Thoracic aorta (tissue), 2 donors: ENCODE results near the gene MYO1E. TPM values are rescaled to one million over a fixed set of nuclear protein-coding genes. Genes with fewer than 3 reads are reported as not detected.

ENCODE experiments used
- ATAC-seq: fragments of 150-250 bp; one replicate; pipeline ENCODE4 v1.8.0; 2017; ENCODE audit warnings: low read depth; ENCODE audit not compliant: insufficient number of reproducible peaks, low FRiP score
- DNase-seq: peaks from one replicate; pipeline ENCODE4 v3.0.0-alpha.2; 2020; ENCODE audit warnings: low spot score
- H3K27ac ChIP-seq, 2 donors: fragments of 200-600 bp; sonication (generic); 1 replicate in 1 of 2; 2 replicates in 1 of 2; pipeline ENCODE4 v1.5.1; 2016; ENCODE audit warnings: mild to moderate bottlenecking in 2 of 2, moderate library complexity in 2 of 2
- H3K27me3 ChIP-seq: fragments of 200-600 bp; sonication (generic); replicated peaks from 2 replicates; pipeline ENCODE4 v1.6.0; 2016; ENCODE audit warnings: mild to moderate bottlenecking; ENCODE audit not compliant: insufficient read depth
- H3K36me3 ChIP-seq: fragments of 200-600 bp; sonication (generic); one replicate; pipeline ENCODE4 v1.5.1; 2016
- H3K4me1 ChIP-seq, 2 donors: fragments of 200-600 bp; sonication (generic); 1 replicate in 1 of 2; 2 replicates in 1 of 2; pipeline versions ENCODE4 v1.5.1 to v1.6.0; 2016; ENCODE audit warnings: low read depth in 2 of 2, mild to moderate bottlenecking in 1 of 2; ENCODE audit not compliant: control insufficient read depth in 1 of 2
- H3K4me3 ChIP-seq: fragments of 200-600 bp; sonication (generic); 2 replicates; pipeline ENCODE4 v1.5.1; 2016; ENCODE audit warnings: mild to moderate bottlenecking
- H3K9me3 ChIP-seq: fragments of 200-600 bp; sonication (generic); 2 replicates; pipeline ENCODE4 v1.5.1; 2016
- CTCF ChIP-seq: fragments of 200-600 bp; sonication (generic); IDR thresholded peaks from one replicate; pipeline ENCODE4 v1.5.1; 2019; ENCODE audit warnings: antibody characterized with exemption
- total RNA-seq, 2 donors: library from RNA; depleted of rRNA; stranded (reverse); fragments of >200 nt; gene quantifications; one replicate each; pipeline versions ENCODE4 v1.1.0 to v1.2.3, GENCODE V29; 2016

MYO1E gene
- total RNA-seq, 2 donors from 2014 or later = 56.2 to 121 TPM

- TF ChIP-seq CTCF = no peak
- no peaks in the 10 kb centered on the region for H3K27me3 ChIP-seq
- H3K27ac ChIP-seq = no peak within 1 kb of the TSS
- DNase-seq (no peak), ATAC-seq (no peak)
- H3K4me3 ChIP-seq = no peak within 1 kb of the TSS
- peaks cover 55% of the 10 kb centered on the region for H3K36me3 ChIP-seq
- H3K4me1 ChIP-seq = no peaks in the 10 kb centered on the region
- no peaks in the 10 kb centered on the region for H3K9me3 ChIP-seq
Observed at GRCh38 chr15:59206623-59207183, 166.0 kb downstream of the MYO1E start, which contains the start of gene LDHAL6B. Gene LDHAL6B, plus strand, starts transcription at chr15:59206843. Its CDS starts 98 bp downstream, at chr15:59206941.

- Histone ChIP-seq H3K4me1 (no peaks in the 10 kb centered on the region), H3K36me3 (peaks cover 61% of the 10 kb centered on the region), H3K4me3 (no peak overlapping the region), H3K27ac (no peak overlapping the region), H3K27me3 (no peaks in the 10 kb centered on the region), H3K9me3 (no peaks in the 10 kb centered on the region)
- ATAC-seq (no peak), DNase-seq (no peak)
- no peak for TF ChIP-seq CTCF
Observed at GRCh38 chr15:59205839-59206622, 166.6 kb downstream of the MYO1E start.

- Histone ChIP-seq H3K9me3 (no peaks in the 10 kb centered on the region), H3K27me3 (no peaks in the 10 kb centered on the region), H3K4me3 (no peak overlapping the region), H3K4me1 (no peaks in the 10 kb centered on the region), H3K27ac (no peak overlapping the region), H3K36me3 (peaks cover 63% of the 10 kb centered on the region)
- ATAC-seq (no peak), DNase-seq (no peak)
- TF ChIP-seq CTCF = no peak
Observed at GRCh38 chr15:59203657-59204056, 169.0 kb downstream of the MYO1E start.

- ATAC-seq = no peak
- H3K27me3 ChIP-seq = no peaks in the 10 kb centered on the region
Observed at GRCh38 chr15:59203008-59203407, 169.7 kb downstream of the MYO1E start.

More at GRCh38 chr15:59203008-59203407, 169.7 kb downstream of the MYO1E start:
- no peak for DNase-seq
- no peak overlapping the region for H3K4me3 ChIP-seq
- no peak overlapping the region for H3K27ac ChIP-seq
- H3K36me3 ChIP-seq = peaks cover 61% of the 10 kb centered on the region
- H3K9me3 ChIP-seq = no peaks in the 10 kb centered on the region
- H3K4me1 ChIP-seq = no peaks in the 10 kb centered on the region
- TF ChIP-seq CTCF = no peak
